ENCODE measurements around the gene HHAT.

DNA sequence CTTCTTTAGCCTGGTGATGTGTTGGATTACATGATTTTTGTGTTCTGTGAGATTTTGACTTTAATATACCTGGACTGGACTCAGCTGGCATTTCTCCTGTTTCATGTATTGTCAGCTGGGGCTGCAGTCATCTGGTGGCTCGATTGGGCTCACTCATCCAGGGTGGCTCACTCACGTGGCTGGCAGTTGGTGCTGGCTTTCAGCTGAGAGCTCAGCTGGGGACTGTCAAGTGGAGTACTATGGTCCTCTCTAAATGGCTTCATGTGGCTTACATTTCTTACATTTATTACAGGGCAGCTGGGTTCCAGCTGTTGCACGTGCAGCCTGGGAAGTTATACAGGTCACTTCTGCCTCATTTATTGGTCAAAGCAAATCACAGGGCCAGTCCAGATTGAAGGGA lies 22.8 kb downstream of the HHAT start:
- TF ChIP-seq POLR2AphosphoS5 (IDR thresholded peaks at IDR 0.05), result no peak
- TF ChIP-seq, protein P1, sequence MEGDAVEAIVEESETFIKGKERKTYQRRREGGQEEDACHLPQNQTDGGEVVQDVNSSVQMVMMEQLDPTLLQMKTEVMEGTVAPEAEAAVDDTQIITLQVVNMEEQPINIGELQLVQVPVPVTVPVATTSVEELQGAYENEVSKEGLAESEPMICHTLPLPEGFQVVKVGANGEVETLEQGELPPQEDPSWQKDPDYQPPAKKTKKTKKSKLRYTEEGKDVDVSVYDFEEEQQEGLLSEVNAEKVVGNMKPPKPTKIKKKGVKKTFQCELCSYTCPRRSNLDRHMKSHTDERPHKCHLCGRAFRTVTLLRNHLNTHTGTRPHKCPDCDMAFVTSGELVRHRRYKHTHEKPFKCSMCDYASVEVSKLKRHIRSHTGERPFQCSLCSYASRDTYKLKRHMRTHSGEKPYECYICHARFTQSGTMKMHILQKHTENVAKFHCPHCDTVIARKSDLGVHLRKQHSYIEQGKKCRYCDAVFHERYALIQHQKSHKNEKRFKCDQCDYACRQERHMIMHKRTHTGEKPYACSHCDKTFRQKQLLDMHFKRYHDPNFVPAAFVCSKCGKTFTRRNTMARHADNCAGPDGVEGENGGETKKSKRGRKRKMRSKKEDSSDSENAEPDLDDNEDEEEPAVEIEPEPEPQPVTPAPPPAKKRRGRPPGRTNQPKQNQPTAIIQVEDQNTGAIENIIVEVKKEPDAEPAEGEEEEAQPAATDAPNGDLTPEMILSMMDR (IDR thresholded peaks at IDR 0.05), result no peak

Data from breast epithelium (tissue), 3 donors.